ENCODE data around the gene UBE2D4.
"Not testable (repeated sequence)": the region's sequence is repeated elsewhere in the genome, so short reads cannot be mapped to it uniquely, and the experiment has no call there.

UBE2D4 gene

DNA sequence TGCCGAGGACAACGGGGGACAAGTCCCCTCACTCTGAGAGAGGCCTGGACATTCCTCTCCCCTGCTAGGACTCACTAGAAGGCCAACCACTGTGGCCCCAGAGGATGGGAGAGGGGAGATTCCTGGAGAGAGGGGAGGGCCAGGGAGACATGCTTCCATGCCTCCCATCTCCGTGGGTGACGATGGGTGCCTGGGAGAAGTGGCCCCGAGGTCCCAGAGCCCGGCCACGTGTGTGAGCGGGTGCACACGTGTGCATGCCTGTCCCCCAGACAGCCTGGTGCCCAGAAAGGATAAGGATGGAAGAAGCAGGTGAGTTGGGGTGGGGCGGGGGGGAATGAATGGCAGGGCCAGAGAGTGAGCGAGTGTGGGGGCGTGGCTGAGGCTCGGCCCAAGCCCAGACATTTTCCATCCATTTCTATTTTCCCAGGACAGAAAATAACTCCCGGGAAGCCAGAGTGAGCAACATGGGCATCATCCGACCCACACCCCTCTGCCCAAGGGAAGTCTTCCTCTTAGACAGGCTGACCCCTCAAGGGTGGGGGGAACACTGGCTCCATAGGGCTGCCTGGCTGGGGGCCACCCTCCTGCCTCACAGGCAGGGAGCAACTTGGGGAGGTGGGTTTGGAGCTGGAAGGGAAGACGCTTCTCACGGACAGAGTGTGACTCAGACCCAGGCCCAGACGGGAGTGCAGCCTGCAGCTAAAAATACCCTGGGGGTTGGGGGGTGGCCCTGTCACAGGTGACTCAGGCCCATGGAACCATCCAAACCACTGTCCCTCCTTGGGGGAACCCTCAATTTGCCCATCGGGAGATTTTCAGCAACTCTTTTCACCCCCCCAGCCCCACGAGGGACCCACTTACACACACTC is 42.2 kb downstream of the UBE2D4 start:
- not testable (repeated sequence) for DNase-seq

DNA sequence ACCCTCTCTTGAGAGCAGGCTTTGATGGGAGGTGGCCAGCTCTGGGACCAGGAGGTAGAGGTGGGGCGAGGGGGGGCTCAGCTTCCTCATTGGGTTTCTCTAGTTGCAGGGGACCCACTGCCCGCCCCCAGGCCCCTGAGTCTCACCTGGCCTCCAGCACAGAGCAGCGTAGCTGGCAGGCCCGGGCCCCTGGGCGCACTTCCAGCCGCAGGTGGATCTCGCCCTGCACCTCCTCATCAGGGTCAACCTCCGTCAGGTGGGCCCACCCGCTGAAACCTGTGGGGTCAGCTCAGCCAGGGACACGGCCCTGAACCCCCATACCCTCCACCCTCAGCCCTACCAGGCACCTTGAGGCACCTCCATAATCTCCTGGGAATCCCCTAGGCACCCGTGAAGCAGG is 43.4 kb downstream of the UBE2D4 start:
- not testable (repeated sequence) for DNase-seq

DNA sequence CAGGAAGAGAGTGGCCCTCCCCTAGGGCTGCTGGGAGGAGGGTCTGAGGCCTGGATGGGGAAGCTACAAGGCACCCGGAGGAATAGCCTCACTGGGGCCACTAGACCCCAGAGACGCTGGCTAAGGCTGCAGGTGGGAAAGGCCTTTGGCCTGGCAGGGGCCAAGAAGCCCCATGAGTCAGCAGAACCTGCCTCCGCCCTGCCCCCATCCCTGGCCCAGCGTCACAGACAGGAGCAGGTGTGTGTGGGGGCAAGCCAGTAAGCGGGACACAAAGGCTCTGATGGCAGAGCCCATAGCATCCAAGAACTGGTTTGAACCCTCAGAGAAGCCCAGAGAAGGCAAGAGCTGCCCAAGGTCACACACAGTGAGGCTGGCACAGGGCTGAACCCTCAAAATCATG is 44.5 kb downstream of the UBE2D4 start:
- not testable (repeated sequence) for DNase-seq

DNA sequence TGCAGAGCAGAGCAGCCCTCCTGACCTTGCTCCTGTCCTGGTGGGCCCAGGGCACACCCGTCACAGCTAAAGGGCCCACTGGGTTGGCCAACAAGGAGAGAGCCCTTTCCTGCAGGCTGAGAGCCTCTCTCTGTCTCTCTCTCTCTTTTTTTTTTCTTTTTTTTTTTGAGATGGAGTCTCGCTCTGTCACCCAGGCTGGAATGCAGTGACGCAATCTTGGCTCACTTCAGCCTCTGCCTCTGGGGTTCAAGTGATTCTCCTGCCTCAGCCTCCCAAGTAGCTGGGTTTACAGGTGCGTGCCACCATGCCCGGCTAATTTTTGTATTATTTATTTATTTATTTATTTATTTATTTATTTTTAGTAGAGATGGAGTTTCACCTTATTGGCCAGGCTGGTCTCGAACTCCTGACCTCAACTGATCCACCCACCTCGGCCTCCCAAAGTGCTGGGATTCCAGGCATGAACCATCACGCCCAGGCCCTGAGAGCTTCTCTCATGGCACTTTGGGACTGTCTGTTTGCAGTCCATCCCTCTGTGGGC is 47.9 kb downstream of the UBE2D4 start:
- not testable (repeated sequence) for DNase-seq

DNA sequence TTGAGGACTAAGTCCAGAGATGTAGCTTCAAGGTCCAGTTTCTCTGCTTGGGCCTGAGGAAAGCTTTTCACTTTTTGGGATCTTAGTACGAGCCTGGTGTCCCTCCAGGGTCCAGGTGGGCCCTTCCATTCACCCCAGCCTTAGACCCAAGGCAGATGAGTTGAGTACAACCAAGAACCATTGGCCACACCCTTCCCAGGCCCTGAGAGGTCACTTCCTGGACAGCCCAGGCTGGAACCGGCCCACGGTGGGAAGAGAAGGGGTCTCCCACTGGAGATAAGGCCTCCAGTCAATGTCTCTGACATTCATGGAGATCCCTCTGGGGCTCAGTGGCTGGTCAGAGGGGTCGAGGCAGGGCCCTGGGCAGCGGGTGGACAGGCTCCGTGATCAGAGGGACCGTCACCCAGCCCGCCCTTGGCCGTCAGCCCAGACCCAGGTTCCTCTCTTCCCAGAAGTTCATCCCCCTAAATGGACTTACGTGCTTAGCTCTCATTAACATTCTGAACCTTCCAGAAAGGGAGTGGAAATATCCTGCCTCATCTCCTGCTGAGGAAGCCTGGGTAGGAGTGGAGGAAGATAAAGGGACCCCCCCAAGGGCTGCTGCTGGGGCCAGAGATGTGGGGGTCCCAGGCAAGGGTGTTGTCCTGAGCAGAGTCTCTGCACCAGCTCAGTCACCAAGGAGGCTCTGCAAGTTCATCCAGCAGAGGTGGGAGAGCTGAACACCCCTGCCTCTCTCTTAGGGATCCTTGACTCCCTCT is 48.7 kb downstream of the UBE2D4 start:
- DNase-seq: not testable (repeated sequence)

DNA sequence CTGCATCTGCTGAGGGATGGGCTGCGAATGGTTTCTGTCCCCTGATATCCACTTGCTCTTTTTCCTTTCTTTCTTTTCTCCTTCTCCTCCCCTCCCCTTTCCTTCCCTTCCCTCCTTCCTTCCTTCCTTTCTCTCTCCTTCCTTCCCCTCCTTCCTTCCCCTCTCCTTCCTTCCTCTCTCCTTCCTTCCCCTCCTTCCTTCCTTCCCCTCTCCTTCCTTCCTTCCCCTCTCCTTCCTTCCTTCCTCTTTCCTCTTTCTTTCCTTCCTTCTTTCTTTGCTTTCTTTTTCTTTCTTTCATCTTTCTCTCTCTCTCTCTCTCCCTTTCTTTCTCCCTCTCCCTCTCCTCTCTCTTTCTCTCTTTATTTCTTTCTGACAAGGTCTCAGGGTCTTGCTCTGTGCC is 51.3 kb downstream of the UBE2D4 start:
- DNase-seq: no peak

DNA sequence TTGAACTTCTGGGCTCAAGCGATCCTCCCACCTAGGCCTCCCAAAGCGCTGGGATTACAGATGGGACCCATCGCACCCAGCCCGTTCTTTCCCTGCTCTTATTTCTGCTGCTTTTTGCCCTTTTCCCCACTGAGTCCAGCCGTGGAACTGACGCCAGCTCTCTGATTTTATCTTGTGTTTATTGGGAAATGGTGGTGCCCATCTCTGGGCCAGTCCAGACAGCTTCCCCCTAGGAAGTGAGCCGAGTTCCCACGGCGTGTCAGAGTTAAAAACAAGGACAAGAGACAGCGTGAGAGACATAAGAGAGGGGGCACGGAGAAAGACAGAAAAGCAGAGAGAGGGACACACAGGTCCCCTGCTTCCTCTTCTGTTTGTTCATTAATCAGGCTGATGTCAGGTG is 51.9 kb downstream of the UBE2D4 start:
- DNase-seq: not testable (repeated sequence)

DNA sequence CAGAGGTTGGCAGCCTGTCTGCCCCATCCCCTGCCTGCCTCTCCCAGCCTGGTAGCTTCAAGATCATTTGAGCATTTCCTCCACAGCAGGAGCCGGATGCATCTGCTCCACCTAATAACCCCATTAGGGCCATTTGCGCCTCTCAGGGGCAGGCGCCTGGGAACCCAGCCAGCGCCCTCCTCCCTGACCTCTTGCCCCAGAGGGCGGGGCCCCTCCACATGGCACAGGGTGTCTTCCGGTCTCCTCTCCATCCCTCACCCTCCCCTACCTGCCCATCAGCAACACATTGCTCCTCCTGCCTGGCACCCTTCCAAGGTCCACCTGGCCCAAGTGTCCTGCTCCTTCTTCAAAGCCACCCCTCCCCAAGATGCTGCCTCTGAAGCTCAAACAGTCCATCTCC is 56.6 kb downstream of the UBE2D4 start:
- not testable (repeated sequence) for DNase-seq

DNA sequence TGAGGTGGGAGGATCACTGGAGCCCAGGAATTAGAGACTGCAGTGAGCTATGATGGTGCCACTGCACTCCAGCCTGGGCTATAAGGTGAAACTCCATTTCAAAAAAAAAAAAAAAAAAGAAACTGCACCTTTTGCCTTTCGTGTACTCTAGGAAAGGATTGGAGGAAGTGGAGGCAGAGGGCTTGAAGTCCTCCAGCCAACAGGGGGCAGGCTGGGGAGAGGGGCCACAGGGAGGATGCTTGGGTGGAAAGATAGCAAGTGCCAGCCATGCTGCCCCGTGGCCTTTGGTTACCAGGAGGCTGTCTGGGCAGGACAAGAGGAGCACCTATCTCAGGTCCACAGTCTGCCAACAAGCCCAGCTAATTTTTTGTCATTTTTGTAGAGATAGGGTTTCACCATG is 57.5 kb downstream of the UBE2D4 start:
- DNase-seq: not testable (repeated sequence)

DNA sequence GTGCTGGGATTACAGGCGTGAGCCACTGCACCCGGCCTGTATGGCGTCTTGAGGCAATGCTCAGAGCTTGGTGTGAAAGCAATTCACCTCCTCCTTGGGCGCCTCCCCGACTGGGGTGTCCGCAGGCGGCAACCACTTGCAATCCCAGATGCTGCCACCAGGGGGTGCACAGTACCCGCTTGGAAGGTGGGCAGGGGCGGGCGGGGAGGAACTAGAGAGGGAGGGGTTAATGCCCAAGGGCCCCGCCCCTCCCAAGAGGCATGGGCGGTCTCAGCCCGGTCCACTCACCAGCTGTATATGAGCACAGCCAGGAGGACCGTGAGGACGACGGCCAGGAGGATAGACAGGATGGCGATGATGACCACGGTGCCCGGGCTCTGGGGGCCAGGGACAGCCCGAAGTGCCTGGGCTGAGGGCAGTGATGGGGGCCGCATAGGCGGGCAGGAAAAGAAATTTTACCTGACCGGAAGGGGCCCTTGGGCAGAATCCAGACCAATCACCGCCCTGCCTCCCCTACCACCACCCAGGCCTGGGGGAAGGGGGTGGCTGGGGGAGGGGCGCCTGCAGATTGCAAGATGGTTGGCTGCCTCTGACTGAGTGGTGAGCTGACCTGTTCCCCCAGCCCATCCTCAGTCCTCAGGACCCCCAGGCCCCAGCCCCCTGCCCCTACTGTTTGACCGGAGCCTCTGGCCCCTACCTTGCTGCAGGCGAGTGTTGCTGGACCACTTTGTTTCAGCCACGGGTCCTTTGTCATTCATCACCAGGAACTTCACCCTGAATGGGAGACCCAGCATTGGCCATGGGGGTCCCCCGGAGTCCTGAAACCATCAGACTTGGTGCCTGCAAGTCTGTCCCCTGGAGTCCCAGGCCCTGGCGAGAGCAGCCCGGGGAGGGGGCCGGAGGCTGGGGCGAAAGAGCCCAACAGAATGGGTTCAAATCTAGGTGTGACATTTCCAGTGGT is 59.9 kb downstream of the UBE2D4 start:
- not testable (repeated sequence) for DNase-seq

DNA sequence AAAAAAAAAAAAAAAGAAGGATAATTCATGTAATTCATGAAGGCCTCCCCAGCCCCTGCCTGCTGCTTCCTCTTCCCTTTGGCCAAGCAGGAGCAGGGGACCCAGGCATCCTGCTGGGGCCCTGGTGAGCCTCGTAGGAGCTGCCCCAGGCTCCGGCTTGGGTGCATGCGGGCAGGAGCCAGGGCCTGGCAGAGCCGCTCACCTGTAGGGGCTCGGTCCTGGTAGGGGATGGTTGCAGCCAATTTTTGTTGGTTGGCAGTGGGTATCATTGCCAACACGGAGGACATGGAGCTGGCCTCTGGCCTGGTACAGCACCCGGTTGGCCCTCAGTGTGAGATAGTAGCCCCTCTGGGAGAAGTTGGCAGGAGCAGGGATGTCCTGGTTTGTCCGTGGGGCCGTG is 61.2 kb downstream of the UBE2D4 start:
- not testable (repeated sequence) for DNase-seq

DNA sequence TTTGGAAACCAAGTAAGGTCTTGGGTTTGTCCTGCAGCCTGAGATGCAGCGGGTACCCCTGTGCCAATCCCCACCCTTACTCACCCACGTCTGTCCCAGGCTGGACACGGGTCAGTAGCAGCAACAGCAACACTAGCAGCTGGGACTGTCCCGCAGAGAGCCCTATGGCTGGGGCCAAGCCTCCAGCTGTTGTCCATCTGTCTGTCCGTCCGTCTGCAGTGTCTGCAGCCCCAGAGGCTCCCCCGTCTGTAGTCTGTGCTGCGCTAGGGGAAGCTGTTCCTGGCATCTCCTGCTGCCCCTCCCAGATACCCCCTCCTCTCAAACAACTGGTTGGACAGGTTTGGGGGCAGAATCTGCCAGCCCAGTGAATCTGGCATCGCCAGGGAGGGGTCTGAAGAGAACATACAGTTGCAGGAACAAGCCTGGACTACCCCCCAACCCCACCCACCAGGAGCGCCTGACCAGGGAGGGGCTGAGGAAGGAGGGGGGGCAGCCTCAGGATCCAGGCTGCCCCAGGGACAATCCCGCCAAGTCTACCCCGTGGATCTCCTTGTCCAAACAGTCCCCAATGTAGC is 63.9 kb downstream of the UBE2D4 start:
- DNase-seq: not testable (repeated sequence)

DNA sequence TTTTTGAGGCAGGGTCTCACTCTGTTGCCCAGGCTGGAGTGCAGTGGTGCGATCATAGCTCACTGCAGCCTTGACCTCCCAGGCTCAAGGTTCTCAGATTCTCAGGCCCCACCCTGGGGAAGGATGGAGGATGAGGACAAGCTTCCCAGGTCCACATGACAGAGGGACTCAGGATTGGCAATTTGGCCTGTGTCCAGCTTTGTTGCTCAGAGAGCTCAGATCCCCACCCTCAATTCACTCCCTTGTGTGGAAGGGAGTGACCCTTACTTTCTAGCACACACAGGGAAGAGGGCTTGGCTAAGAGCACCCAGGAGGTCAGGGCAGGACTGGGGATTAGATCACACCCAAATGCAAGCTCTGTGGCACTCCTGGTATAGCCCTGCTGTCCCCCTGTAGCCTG is 64.6 kb downstream of the UBE2D4 start:
- not testable (repeated sequence) for DNase-seq

DNA sequence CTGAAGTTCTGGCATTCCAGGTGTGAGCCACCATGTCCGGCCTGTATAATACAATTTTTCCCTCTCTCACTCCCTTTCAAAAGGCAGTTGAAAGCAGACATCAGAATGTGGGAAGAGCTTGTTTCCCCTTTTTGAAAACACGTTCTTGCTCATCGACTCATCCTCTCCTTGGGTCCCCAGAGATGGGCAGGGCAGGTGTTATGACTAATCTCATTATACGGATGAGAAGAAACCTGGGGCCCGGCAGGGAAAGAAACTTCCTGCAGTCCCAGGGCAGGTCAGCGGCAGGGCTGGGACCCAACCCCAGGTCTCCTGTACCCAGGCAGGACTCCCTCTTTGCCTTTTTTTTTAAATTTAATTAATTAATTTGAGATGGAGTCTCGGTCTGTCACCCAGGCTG is 66.7 kb downstream of the UBE2D4 start:
- not testable (repeated sequence) for DNase-seq

DNA sequence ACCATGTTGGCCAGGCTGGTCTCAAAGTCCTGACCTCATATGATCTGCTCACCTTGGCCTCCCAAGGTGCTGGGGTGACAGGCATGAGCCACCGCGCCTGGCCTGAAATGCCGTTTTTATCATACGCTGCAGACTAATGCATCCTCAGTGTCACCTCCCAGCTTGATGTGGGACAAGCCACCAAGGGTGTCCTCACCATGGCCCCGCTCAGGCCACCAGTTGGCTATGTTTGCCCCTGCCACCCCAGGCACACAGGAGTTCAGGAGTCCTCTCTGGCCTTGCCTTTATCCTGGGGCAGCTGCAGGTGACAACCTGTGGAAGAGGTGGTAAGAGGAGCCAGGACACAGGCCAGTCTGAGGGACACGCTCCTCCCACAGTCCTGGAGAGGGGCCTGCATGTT is 68.4 kb downstream of the UBE2D4 start:
- DNase-seq: not testable (repeated sequence)

DNA sequence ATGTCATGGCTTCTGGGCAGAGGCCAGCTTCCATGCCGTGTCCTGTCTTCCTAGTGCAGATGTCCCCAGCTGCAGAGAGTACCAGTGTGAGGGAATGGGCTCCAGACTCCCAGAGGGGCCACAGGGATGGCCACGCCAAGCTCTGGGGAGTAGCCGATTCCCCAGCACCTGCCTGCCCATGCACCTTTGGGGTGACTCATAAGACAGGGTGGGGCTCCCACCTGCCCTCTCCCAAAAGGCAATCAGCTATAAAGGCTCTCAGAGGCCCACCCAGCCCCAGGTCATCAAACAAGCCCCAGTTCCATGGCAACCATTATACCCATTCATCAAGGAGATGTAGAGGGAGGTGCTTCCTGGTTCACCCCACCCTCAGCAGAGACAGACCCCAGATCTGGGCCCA is 71.3 kb downstream of the UBE2D4 start, which contains the start of gene SPDYE1:
Gene SPDYE1 (plus strand): TSS at position 366 of the 400 bp plus-strand sequence. CDS start 2,053 bp downstream, outside the sequence.
- not testable (repeated sequence) for DNase-seq
